Retina (tissue), 1 donor: ENCODE data around the gene PRM1.
A peak's percentile ranks its signal among the peaks of the same experiment; 100 is the strongest.
"Not testable (repeated sequence)": the region's sequence is repeated elsewhere in the genome, so short reads cannot be mapped to it uniquely, and the experiment has no call there.

ENCODE experiments used
- DNase-seq: peaks from one replicate; pipeline ENCODE4 v3.0.0-alpha.2; 2016

Gene PRM1

GRCh38 chr16:11296706-11297491 lies 15.8 kb upstream of the PRM1 start:
- DNase-seq = no peak

GRCh38 chr16:11296351-11296705 lies 15.2 kb upstream of the PRM1 start:
- no peak for DNase-seq

DNA sequence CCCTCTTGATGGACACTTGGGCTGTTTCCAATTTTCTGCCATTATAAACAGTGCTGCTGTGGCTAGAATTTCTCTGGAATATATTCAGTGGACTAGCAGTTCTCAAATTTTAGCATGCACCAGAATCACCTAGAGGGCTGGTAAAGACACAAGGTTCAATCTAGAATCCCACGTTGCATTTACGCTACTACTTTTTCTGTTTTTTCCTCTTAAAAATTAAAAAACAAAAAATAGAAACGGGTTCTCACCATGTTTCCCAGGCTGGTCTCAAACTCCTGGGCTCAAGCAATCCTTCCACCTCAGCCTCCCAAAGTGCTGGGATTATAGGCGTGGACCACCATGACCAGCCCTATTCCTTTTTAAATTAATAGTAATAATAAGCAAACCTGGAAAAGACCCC lies 14.5 kb upstream of the PRM1 start:
- no peak for DNase-seq

DNA sequence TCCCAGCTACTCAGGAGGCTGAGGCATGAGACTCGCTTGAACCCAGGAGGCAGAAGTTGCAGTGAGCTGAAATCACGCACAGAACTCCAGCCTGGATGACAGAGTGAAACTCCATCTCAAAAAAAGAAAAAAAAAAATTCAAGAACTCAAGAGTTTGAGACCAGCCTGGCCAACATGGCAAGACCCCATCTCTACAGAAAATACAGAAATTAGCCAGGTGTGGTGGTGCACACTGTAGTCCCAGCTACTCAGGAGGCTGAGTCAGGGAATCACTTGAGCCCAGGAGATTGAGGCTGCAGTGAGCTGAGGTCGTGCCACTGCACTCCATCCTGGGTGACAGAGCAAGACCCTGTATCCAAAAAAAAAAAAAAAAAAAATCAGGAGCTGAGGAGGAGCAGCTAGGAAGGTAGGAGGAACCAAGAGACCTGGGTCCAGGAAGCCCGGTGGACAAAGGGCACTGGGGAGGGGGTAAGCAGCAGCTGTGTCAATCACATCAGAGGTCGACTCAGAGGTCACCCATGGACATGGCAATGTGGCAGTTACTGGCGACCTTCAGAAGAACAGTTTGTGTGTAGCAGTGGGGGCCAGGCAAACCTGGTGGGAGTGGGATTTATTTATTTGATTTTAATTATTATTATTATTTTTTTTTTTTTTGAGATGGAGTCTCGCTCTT lies 11.1 kb upstream of the PRM1 start:
- no peak for DNase-seq

- peak; percentile 36 for DNase-seq
Observed at GRCh38 chr16:11291091-11291703, 10.1 kb upstream of the PRM1 start.

- DNase-seq = no peak
Observed at GRCh38 chr16:11290102-11290893, 9.2 kb upstream of the PRM1 start.

GRCh38 chr16:11289696-11290095 lies 8.6 kb upstream of the PRM1 start:
- not testable (repeated sequence) for DNase-seq

GRCh38 chr16:11289202-11289601 lies 8.1 kb upstream of the PRM1 start:
- DNase-seq = no peak

GRCh38 chr16:11285842-11286241 lies 4.7 kb upstream of the PRM1 start:
- no peak for DNase-seq

GRCh38 chr16:11283820-11284248 lies 2.7 kb upstream of the PRM1 start:
- no peak for DNase-seq

DNA sequence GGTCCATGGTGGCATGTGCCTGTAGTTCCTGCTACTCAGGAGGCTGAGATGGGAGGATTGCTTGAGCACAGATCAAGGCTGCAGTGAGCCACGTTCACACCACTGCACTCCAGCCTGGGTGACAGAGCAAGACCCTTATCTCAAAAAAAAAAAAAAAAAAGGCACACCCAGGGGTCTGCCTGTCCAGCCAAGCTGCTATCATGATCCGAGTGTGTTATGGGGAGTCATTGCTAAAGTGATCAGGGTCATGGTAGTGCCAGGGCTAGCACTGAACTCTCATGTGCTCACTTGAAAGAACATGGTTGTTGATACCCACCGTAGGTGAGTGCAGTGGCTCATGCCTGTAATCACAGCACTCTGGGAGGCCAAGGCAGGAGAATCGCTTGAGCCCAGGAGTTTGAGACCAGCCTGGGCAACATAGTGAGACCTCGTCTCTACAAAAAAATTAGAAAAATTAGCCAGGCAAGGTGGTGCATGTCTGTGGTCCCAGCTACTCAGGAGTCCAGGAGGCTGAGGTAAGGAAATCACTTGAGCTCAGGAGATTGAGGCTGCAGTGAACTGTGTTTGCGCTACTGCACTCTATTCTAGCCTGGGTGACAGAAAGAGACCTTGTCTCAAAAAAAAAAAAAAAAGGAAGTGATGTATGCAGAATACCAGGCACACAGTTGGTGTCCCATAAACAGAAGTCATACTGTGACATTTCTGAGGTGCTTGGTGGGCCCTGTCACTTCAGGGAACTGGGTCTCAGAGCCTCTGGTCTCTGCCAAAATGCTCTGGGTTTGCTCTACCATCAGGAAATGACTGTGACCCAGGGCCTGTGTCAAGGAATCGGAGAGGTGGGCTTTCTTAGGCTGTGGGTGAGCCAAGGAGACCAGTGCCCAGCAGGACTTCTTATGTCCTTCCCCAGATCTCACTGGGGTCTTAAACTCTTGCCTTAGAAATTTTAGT lies 2.2 kb downstream of the PRM1 start:
- no peak for DNase-seq

GRCh38 chr16:11277607-11278337 lies 3.4 kb downstream of the PRM1 start:
- no peak for DNase-seq

GRCh38 chr16:11276896-11277593 lies 4.1 kb downstream of the PRM1 start:
- DNase-seq = no peak

DNA sequence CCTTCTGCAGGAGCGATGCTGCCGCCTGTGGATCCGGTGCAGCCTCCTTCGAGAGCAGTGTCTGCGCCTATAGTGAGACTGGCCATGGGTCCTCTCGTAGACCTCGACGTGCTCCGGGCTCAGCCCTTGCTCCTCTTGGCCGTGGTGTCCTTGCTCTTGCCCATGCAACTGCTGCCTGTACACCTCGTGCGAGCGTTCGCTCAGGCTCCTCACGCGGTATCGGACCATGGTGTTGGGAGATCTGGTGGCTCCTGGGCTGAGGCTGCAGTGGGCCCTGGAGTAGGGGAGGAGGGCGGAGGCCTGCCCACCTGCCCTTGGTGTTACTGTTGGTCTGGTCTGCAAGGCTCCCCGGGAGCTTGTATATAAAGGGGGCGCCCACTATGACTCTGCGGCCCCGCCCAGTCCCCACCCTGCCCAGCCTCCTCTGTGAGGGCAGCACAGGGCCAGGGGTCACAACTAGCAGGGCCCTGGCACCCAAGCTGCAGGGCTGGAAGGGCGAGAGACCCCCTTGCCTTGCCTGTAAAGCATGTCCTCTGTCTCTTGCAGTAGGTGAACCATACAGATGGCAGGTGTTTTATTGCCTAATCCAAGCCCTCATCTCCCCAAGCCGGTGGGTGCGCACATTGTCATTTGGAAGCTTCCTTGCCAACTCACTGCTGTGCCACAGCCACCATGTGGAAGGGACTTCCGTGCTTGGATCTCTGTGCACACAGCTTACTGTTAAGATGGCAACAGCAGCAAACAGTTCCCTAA lies 4.8 kb downstream of the PRM1 start, which contains the start of gene PRM2:
PRM2 (minus strand) TSS at position 338 of the 753 bp plus-strand sequence; CDS start at position 228, 110 bp downstream.
- no peak for DNase-seq

- DNase-seq = no peak
Observed at GRCh38 chr16:11274964-11275363, 6.2 kb downstream of the PRM1 start.

DNA sequence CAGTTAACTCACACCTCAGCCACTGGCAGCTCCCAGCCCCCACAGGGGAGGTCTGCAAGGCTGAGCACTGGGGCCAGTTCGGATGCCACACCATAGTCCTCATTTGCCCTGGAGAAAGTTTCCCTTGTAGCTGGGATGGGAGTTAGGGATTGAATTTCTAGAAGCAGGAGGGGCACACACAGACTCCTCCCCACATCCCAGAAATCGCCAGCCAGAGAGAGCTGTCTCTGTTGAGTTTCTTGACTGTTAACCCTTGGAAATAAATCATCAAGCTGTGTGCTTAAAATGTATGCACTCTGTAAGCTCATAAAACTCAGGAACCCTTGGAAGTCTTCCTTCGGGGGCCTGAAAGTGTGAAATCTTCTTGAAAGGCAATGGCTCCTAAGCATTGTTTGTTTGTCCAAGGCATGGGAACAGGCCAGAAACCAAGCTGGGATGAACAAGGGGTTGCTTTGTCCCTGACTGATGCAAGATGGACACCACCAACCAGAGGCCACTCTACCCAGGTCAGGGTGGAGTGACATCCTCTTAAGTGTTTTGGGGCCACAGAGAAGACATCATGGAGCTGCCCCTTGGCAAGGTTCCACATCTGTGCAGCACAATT lies 7.3 kb downstream of the PRM1 start:
- no peak for DNase-seq

- DNase-seq = no peak
Observed at GRCh38 chr16:11272921-11273720, 8.0 kb downstream of the PRM1 start, which contains the start of gene PRM3. TSS of gene PRM3 (minus strand) at chr16:11273629. CDS start at chr16:11273595, 34 bp downstream.

DNA sequence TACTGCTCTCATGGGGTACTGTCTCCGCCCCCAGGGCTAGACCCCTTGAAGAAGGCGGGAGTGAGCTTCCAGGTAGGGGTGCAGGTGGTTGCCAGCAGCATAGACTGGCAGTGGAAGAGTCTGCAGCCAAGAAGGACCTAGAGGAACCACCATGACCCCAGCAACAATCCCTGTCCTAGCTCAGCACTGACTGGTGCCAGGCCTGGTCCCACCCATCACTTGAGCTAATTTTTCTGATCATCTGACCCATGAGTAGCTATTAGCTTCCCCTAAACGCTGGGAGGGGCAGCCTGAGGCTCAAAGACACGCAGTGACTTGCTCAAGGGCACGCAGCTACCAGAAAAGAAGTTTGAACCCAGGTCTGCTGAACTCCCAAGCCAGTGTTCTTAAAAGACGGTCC lies 8.6 kb downstream of the PRM1 start:
- no peak for DNase-seq
